Smooth muscle cell (in vitro differentiated cells): ENCODE results near the gene CEACAM20. TPM values are rescaled to one million over a fixed set of nuclear protein-coding genes. Genes with fewer than 3 reads are reported as not detected.

Source experiments
- DNase-seq: peaks from one replicate; lab custom pipeline; 2025; ENCODE audit not compliant: unreplicated experiment; lab: John Stamatoyannopoulos, UW
- H2AFZ ChIP-seq: fragments of 200-600 bp; sonication (generic); 2 replicates; pipeline ENCODE4 v1.6.0; 2016; ENCODE audit warnings: antibody characterized with exemption, low read depth, mild to moderate bottlenecking
- H3F3A ChIP-seq: fragments of 200-600 bp; sonication (generic); 2 replicates; pipeline ENCODE4 v1.6.0; 2017; ENCODE audit warnings: antibody characterized with exemption, low read depth
- H3K27ac ChIP-seq: fragments of 200-600 bp; sonication (generic); 2 replicates; pipeline ENCODE4 v1.5.1; 2016; ENCODE audit warnings: low read depth, mild to moderate bottlenecking
- H3K27me3 ChIP-seq: fragments of 200-600 bp; sonication (generic); 2 replicates; pipeline ENCODE4 v1.6.1; 2016; ENCODE audit warnings: low read depth, mild to moderate bottlenecking
- H3K36me3 ChIP-seq: fragments of 200-600 bp; sonication (generic); 2 replicates; pipeline ENCODE4 v1.5.1; 2016; ENCODE audit warnings: low read depth
- H3K4me1 ChIP-seq: fragments of 200-600 bp; sonication (generic); 2 replicates; pipeline ENCODE4 v1.5.1; 2016; ENCODE audit warnings: low read depth
- H3K4me2 ChIP-seq: fragments of 200-600 bp; sonication (generic); 2 replicates; pipeline ENCODE4 v1.6.0; 2016; ENCODE audit warnings: mild to moderate bottlenecking
- H3K4me3 ChIP-seq: fragments of 200-600 bp; sonication (generic); 2 replicates; pipeline ENCODE4 v1.5.1; 2016; ENCODE audit warnings: mild to moderate bottlenecking
- H3K79me2 ChIP-seq: fragments of 200-600 bp; sonication (generic); 2 replicates; pipeline ENCODE4 v1.6.0; 2016; ENCODE audit warnings: low read depth, mild to moderate bottlenecking
- H3K9ac ChIP-seq: fragments of 200-600 bp; sonication (generic); 2 replicates; pipeline ENCODE4 v1.6.0; 2016; ENCODE audit warnings: low read depth
- H3K9me3 ChIP-seq: fragments of 200-600 bp; sonication (generic); replicated peaks from 2 replicates; pipeline ENCODE4 v1.5.1; 2016; ENCODE audit warnings: low read depth
- H4K20me1 ChIP-seq: fragments of 200-600 bp; sonication (generic); 2 replicates; pipeline ENCODE4 v1.6.0; 2016; ENCODE audit warnings: low read depth
- CTCF ChIP-seq: fragments of 200-600 bp; sonication (generic); IDR thresholded peaks from 2 replicates; pipeline ENCODE4 v1.5.1; 2017; ENCODE audit warnings: borderline replicate concordance, mild to moderate bottlenecking, antibody characterized with exemption; ENCODE audit not compliant: insufficient read depth, poor library complexity, severe bottlenecking
- WGBS: methylation state at CpG from one replicate; pipeline ENCODE4 v1.1.7; 2016; ENCODE audit warnings: low lambda C conversion rate; 5-methylcytosine and 5-hydroxymethylcytosine counted together
- polyA plus RNA-seq: library from polyadenylated mRNA; unstranded; fragments of >200 nt; fragmentation: Nextera tagmentation; extraction: Ambion mirVana; gene quantifications from 2 replicates; pipeline ENCODE4 v1.2.1, GENCODE V29; 2016
- total RNA-seq: library from RNA; depleted of rRNA; stranded (reverse); fragments of >200 nt; gene quantifications from 2 replicates; pipeline ENCODE4 v1.2.3, GENCODE V29; 2014

The CEACAM20 gene
- total and polyA plus RNA-seq, 2 experiments from 2014 or later: not detected

- no peak overlapping the region for H3K4me3 ChIP-seq
- no peak overlapping the region for H3K9ac ChIP-seq
- no peak for DNase-seq
- no peaks in the 10 kb centered on the region for H3K36me3 ChIP-seq
- no peak for TF ChIP-seq CTCF
- H3K4me1 ChIP-seq: no peaks in the 10 kb centered on the region
- H3K79me2 ChIP-seq: no peaks in the 10 kb centered on the region
- no peak overlapping the region for H3K4me2 ChIP-seq
- no peaks in the 10 kb centered on the region for H3K9me3 ChIP-seq
- H3K27me3 ChIP-seq: peaks cover under 1% of the 10 kb centered on the region
- no peak overlapping the region for H3K27ac ChIP-seq
- no peaks in the 10 kb centered on the region for H4K20me1 ChIP-seq
- no peak overlapping the region for H2AFZ ChIP-seq
- H3F3A ChIP-seq: no peaks in the 10 kb centered on the region
Measured at GRCh38 chr19:44509478-44509877, 20.0 kb downstream of the CEACAM20 start.

GRCh38 chr19:44499962-44500949 is 29.2 kb downstream of the CEACAM20 start, which contains the start of gene ZNF180:
TSS of gene ZNF180 (minus strand) at chr19:44500522. CDS start at chr19:44497334, 3,188 bp downstream.
- no peaks in the 10 kb centered on the region for H4K20me1 ChIP-seq
- H3K79me2 ChIP-seq: peaks cover 37% of the 10 kb centered on the region
- peak; percentile 47 for TF ChIP-seq CTCF
- peaks cover 15% of the 10 kb centered on the region for H3K4me1 ChIP-seq
- peaks cover 9% of the 10 kb centered on the region for H3K9me3 ChIP-seq
- peaks cover 11% of the 10 kb centered on the region for H3K36me3 ChIP-seq
- WGBS: 1% methylated on average over 76 of the region's 78 CpGs
- DNase-seq: peak; percentile 91
- H3K4me3 ChIP-seq: peak within 1 kb of the TSS; percentile 92
- H2AFZ ChIP-seq: peak within 1 kb of the TSS; percentile 99
- peak within 1 kb of the TSS; percentile 54 for H3K27ac ChIP-seq
- H3K27me3 ChIP-seq: peaks cover 4% of the 10 kb centered on the region
- H3K9ac ChIP-seq: peak within 1 kb of the TSS; percentile 70
- no peaks in the 10 kb centered on the region for H3F3A ChIP-seq
- H3K4me2 ChIP-seq: peak within 1 kb of the TSS; percentile 93

GRCh38 chr19:44499559-44499958 is 29.9 kb downstream of the CEACAM20 start:
- Histone ChIP-seq H3K27me3 (peaks cover 4% of the 10 kb centered on the region), H3K79me2 (peaks cover 41% of the 10 kb centered on the region), H3K4me2 (peak overlapping the region; percentile 93), H4K20me1 (no peaks in the 10 kb centered on the region), H2AFZ (peak overlapping the region; percentile 99), H3K9ac (no peak overlapping the region), H3K4me3 (peak overlapping the region; percentile 92), H3K4me1 (peaks cover 15% of the 10 kb centered on the region), H3K27ac (no peak overlapping the region), H3F3A (no peaks in the 10 kb centered on the region), H3K9me3 (peaks cover 13% of the 10 kb centered on the region), H3K36me3 (peaks cover 18% of the 10 kb centered on the region)
- no peak for TF ChIP-seq CTCF
- 11% methylated on average over 6 of the region's 6 CpGs for WGBS
- DNase-seq: no peak
